IMR-90 (cell line): ENCODE measurements around the gene TBX3. TPM values are rescaled to one million over a fixed set of nuclear protein-coding genes. Genes with fewer than 3 reads are reported as not detected.
"Not testable (repeated sequence)": the region's sequence is repeated elsewhere in the genome, so short reads cannot be mapped to it uniquely, and the experiment has no call there.

ENCODE experiments used
- ATAC-seq: fragments of 200-7000 bp; cut with Tn5 transposase; 2 replicates; pipeline ENCODE4 v1.9.1; 2020; ENCODE audit warnings: low read depth, mild to moderate bottlenecking, moderate library complexity
- BruUV-seq: library from RNA; stranded (reverse); fragments of 400-500 nt; replicated peaks from 2 replicates; lab custom pipeline; 2021; lab: Mats Ljungman, UMichigan
- CTCF ChIA-PET: fragments of 300-600 bp; formaldehyde crosslinking; extraction: SDS; loops from one replicate; lab custom pipeline; 2021; ENCODE audit warnings: antibody characterized with exemption; lab: Yijun Ruan, JAX
- POLR2A ChIA-PET: fragments of 300-600 bp; sonication (Branson Sonifier 250); formaldehyde crosslinking; loops from one replicate; lab custom pipeline; 2022; ENCODE audit warnings: antibody characterized with exemption; ENCODE audit not compliant: unreplicated experiment; lab: Charles Lee
- DNase-seq: peaks from one replicate; pipeline ENCODE4 v3.0.0; 2013
- H2AFZ ChIP-seq: replicated peaks from 2 replicates; pipeline ENCODE3; 2013; ENCODE audit warnings: low read length, mild to moderate bottlenecking; ENCODE audit not compliant: poor library complexity
- H2AK5ac ChIP-seq: 2 replicates; pipeline ENCODE4 v1.6.1; 2013; ENCODE audit warnings: low read depth, low read length, inconsistent platforms
- H2AK9ac ChIP-seq: replicated peaks from 2 replicates; pipeline ENCODE3; 2013; ENCODE audit warnings: mild to moderate bottlenecking, low read depth, low read length, moderate library complexity; ENCODE audit not compliant: poor library complexity
- H2BK120ac ChIP-seq: 2 replicates; pipeline ENCODE4 v1.6.1; 2013; ENCODE audit warnings: low read depth, low read length, inconsistent platforms
- H2BK15ac ChIP-seq: 3 replicates; pipeline ENCODE4 v1.6.1; 2013; ENCODE audit warnings: low read depth, low read length, inconsistent platforms
- H2BK20ac ChIP-seq: 2 replicates; pipeline ENCODE4 v1.6.1; 2013; ENCODE audit warnings: low read depth, mild to moderate bottlenecking, inconsistent platforms, low read length, moderate library complexity
- H2BK5ac ChIP-seq: 2 replicates; pipeline ENCODE4 v1.6.1; 2013; ENCODE audit warnings: mild to moderate bottlenecking, low read depth, low read length, inconsistent platforms; ENCODE audit not compliant: poor library complexity, severe bottlenecking
- H3K14ac ChIP-seq: replicated peaks from 2 replicates; pipeline ENCODE4 v1.6.1; 2013; ENCODE audit warnings: low read depth, low read length, inconsistent platforms
- H3K18ac ChIP-seq: 2 replicates; pipeline ENCODE4 v1.6.1; 2013; ENCODE audit warnings: low read depth, low read length, control low read depth
- H3K23ac ChIP-seq: 2 replicates; pipeline ENCODE4 v1.6.1; 2013; ENCODE audit warnings: low read depth, low read length, inconsistent platforms
- H3K27ac ChIP-seq: 2 replicates; pipeline ENCODE4 v1.5.1; 2013; ENCODE audit warnings: mild to moderate bottlenecking, control low read depth, low read length; ENCODE audit not compliant: insufficient read depth
- H3K27me3 ChIP-seq: 2 replicates; pipeline ENCODE4 v1.6.1; 2013; ENCODE audit warnings: low read length; ENCODE audit not compliant: control insufficient read depth, insufficient read depth
- H3K36me3 ChIP-seq: 2 replicates; pipeline ENCODE4 v1.6.1; 2013; ENCODE audit warnings: low read length, mixed read lengths; ENCODE audit not compliant: control insufficient read depth, insufficient read depth
- H3K4ac ChIP-seq: 2 replicates; pipeline ENCODE4 v1.6.1; 2013; ENCODE audit warnings: low read depth, low read length, inconsistent platforms
- H3K4me1 ChIP-seq: 2 replicates; pipeline ENCODE4 v1.6.1; 2013; ENCODE audit warnings: low read length, mixed read lengths; ENCODE audit not compliant: control insufficient read depth, insufficient read depth
- H3K4me2 ChIP-seq: 2 replicates; pipeline ENCODE4 v1.6.1; 2013; ENCODE audit warnings: low read depth, mild to moderate bottlenecking, control low read depth, low read length, moderate library complexity
- H3K4me3 ChIP-seq: 2 replicates; pipeline ENCODE4 v1.5.1; 2013; ENCODE audit warnings: low read depth, mild to moderate bottlenecking, control low read depth, low read length, moderate library complexity; ENCODE audit not compliant: insufficient read depth
- H3K56ac ChIP-seq: 2 replicates; pipeline ENCODE4 v1.6.1; 2013; ENCODE audit warnings: low read length, inconsistent platforms; ENCODE audit not compliant: insufficient read depth; ENCODE audit errors: extremely low read depth
- H3K79me1 ChIP-seq, 2 experiments: 2 replicates each; pipeline ENCODE4 v1.6.1; 2013; ENCODE audit warnings: low read length in 2 of 2, inconsistent platforms in 1 of 2, low read depth in 1 of 2
- H3K9ac ChIP-seq: 2 replicates; pipeline ENCODE4 v1.6.1; 2013; ENCODE audit warnings: low read depth, low read length, control low read depth
- H3K9me1 ChIP-seq: 2 replicates; pipeline ENCODE4 v1.6.1; 2013; ENCODE audit warnings: low read length, inconsistent platforms; ENCODE audit not compliant: insufficient read depth
- H3K9me3 ChIP-seq: 2 replicates; pipeline ENCODE4 v1.6.1; 2013; ENCODE audit warnings: low read length; ENCODE audit not compliant: control insufficient read depth, insufficient read depth
- H4K20me1 ChIP-seq: 2 replicates; pipeline ENCODE4 v1.6.1; 2013; ENCODE audit warnings: low read length, inconsistent platforms; ENCODE audit not compliant: insufficient read depth
- H4K5ac ChIP-seq: 2 replicates; pipeline ENCODE4 v1.6.1; 2013; ENCODE audit warnings: mild to moderate bottlenecking, low read depth, low read length, control low read depth
- H4K8ac ChIP-seq, 2 experiments: 2 replicates each; pipeline ENCODE4 v1.6.1; 2013; ENCODE audit warnings: low read depth in 2 of 2, low read length in 2 of 2, control low read depth in 1 of 2, inconsistent platforms in 1 of 2
- H4K91ac ChIP-seq: 2 replicates; pipeline ENCODE4 v1.6.1; 2013; ENCODE audit warnings: low read depth, low read length, inconsistent platforms; ENCODE audit not compliant: insufficient read depth
- WGBS, 2 experiments: methylation state at CpG; one replicate each; pipeline versions ENCODE4 v1.1.5 to v1.1.7; 2013; ENCODE audit warnings: missing lambda C conversion rate in 2 of 2; ENCODE audit not compliant: insufficient read length in 1 of 2; ENCODE audit errors: extremely low coverage in 2 of 2; 5-methylcytosine and 5-hydroxymethylcytosine counted together
- dilution Hi-C: fragments of 300-500 bp; cut with HindIII; formaldehyde crosslinking; loops from one replicate; pipeline ENCODE4 v1.14.3; 2018; ENCODE audit warnings: low sequenced_read_pairs; ENCODE audit not compliant: unreplicated experiment
- in situ Hi-C: fragments of 300-500 bp; cut with MboI; formaldehyde crosslinking; loops from 3 replicates; pipeline ENCODE4 v1.14.3; 2019; ENCODE audit warnings: low sequenced_read_pairs, inconsistent platforms, mixed read lengths
- intact Hi-C: fragments of 100-400 bp; cut with micrococcal nuclease; formaldehyde crosslinking; loops from 2 replicates; pipeline ENCODE4 v1.10.0; 2022
- polyA plus RNA-seq, 3 experiments: library from polyadenylated mRNA; depleted of rRNA; stranded (reverse); fragments of >200 nt; gene quantifications; 2 replicates each; pipeline ENCODE4 v1.2.3, GENCODE V29; 2012; ENCODE audit warnings: low replicate concordance in 1 of 3
- total RNA-seq: library from RNA; depleted of rRNA; stranded (reverse); fragments of >200 nt; gene quantifications from 2 replicates; pipeline ENCODE4 v1.2.3, GENCODE V29; 2012

The TBX3 gene
- total and polyA plus RNA-seq, 2 of the 4 experiments (the other 2 are of a cell fraction) = 15.8 to 44.9 TPM

DNA sequence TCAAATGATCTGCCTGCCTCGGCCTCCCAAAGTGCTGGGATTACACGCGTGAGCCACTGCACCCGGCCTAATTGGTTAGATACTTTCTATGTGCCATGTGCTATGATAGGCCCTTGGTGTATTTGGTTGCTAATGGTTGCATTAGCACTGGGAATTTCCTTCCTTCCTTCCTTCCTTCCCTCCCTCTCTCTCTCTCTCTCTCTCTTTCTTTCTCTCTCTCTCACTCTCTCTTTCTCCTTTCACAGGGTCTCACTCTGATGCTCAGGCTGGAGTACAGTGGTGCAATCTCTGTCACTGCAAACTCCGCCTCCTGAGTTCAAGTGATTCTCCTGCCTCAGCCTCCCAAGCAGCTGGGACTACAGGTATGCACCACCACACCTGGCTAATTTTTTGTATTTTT is 38.2 kb upstream of the TBX3 start:
- H4K8ac ChIP-seq, in situ Hi-C loops, H4K91ac ChIP-seq, ATAC-seq, H3K56ac ChIP-seq, CTCF ChIA-PET, H3K9me1 ChIP-seq, H3K4me2 ChIP-seq, DNase-seq, H3K27me3 ChIP-seq, H3K14ac ChIP-seq, BruUV-seq, dilution Hi-C loops, H3K79me1 ChIP-seq, H3K27ac ChIP-seq, H3K36me3 ChIP-seq, H2BK15ac ChIP-seq, H3K9ac ChIP-seq, H3K4me1 ChIP-seq, H4K5ac ChIP-seq, H2AK5ac ChIP-seq, H2BK5ac ChIP-seq, H3K18ac ChIP-seq, H2BK120ac ChIP-seq, H3K4me3 ChIP-seq, H2AK9ac ChIP-seq, H2AFZ ChIP-seq, H2BK20ac ChIP-seq, H3K4ac ChIP-seq, H3K9me3 ChIP-seq, intact Hi-C loops, POLR2A ChIA-PET, H3K23ac ChIP-seq, H4K20me1 ChIP-seq: not testable (repeated sequence)
- no CpG with 5 or more reads among the region's 5 CpGs for WGBS, 2 experiments
